Bronchial epithelial cell (primary cell): ENCODE data around the gene STEAP2. TPM values are rescaled to one million over a fixed set of nuclear protein-coding genes. Genes with fewer than 3 reads are reported as not detected.

ENCODE experiments used
- DNase-seq: peaks from one replicate; pipeline ENCODE4 v3.0.0-alpha.2; 2010; ENCODE audit warnings: low read depth
- FAIRE-seq: peaks from 2 replicates; lab custom pipeline; 2011; peaks lifted over from hg19 to GRCh38; lab: Jason Lieb, UNC
- H3K27me3 ChIP-seq: 2 replicates; pipeline ENCODE4 v1.5.1; 2011; ENCODE audit warnings: low read length; ENCODE audit not compliant: control insufficient read depth, insufficient read depth
- H3K36me3 ChIP-seq: 2 replicates; pipeline ENCODE4 v1.5.1; 2011; ENCODE audit warnings: low read length; ENCODE audit not compliant: control insufficient read depth, insufficient read depth
- H3K4me3 ChIP-seq: 2 replicates; pipeline ENCODE4 v1.5.1; 2011; ENCODE audit warnings: mild to moderate bottlenecking, low read depth, low read length, control low read depth
- CTCF ChIP-seq: IDR thresholded peaks from 2 replicates; pipeline ENCODE4 v1.5.1; 2011; ENCODE audit warnings: mild to moderate bottlenecking, moderate library complexity, low read length, control low read depth, inconsistent platforms; ENCODE audit not compliant: insufficient read depth, severe bottlenecking
- total RNA-seq: library from RNA; depleted of rRNA; stranded (reverse); fragments of >200 nt; gene quantifications from 2 replicates; pipeline ENCODE4 v1.2.1, GENCODE V29; 2014

Gene STEAP2
- total RNA-seq, 1 donor from 2014 or later, result 3.9 TPM

- DNase-seq, result no peak
- Histone ChIP-seq H3K4me3 (no peak overlapping the region), H3K27me3 (no peaks in the 10 kb centered on the region), H3K36me3 (no peaks in the 10 kb centered on the region)
- no peak for FAIRE-seq
- TF ChIP-seq CTCF, result no peak
These were observed 41.6 kb upstream of the STEAP2 start for GRCh38 chr7:90169891-90170290.

- no peaks in the 10 kb centered on the region for H3K27me3 ChIP-seq
- TF ChIP-seq CTCF, result no peak
- no peak for FAIRE-seq
- H3K4me3 ChIP-seq, result no peak overlapping the region
- no peaks in the 10 kb centered on the region for H3K36me3 ChIP-seq
- no peak for DNase-seq
These were observed 39.4 kb upstream of the STEAP2 start for GRCh38 chr7:90172121-90172520.

GRCh38 chr7:90172624-90173023, 38.9 kb upstream of the STEAP2 start:
- TF ChIP-seq CTCF, result no peak
- DNase-seq (no peak), FAIRE-seq (no peak)
- no peaks in the 10 kb centered on the region for H3K27me3 ChIP-seq
- H3K36me3 ChIP-seq, result no peaks in the 10 kb centered on the region
- H3K4me3 ChIP-seq, result no peak overlapping the region

GRCh38 chr7:90173127-90173844, 38.3 kb upstream of the STEAP2 start:
- no peak for TF ChIP-seq CTCF
- no peak overlapping the region for H3K4me3 ChIP-seq
- FAIRE-seq, result no peak
- DNase-seq, result no peak
- no peaks in the 10 kb centered on the region for H3K36me3 ChIP-seq
- H3K27me3 ChIP-seq, result no peaks in the 10 kb centered on the region

GRCh38 chr7:90175667-90176066, 35.9 kb upstream of the STEAP2 start:
- FAIRE-seq (no peak), DNase-seq (no peak)
- Histone ChIP-seq H3K27me3 (no peaks in the 10 kb centered on the region), H3K36me3 (no peaks in the 10 kb centered on the region), H3K4me3 (no peak overlapping the region)
- no peak for TF ChIP-seq CTCF

- H3K27me3 ChIP-seq, result no peaks in the 10 kb centered on the region
- TF ChIP-seq CTCF, result no peak
- H3K36me3 ChIP-seq, result no peaks in the 10 kb centered on the region
- DNase-seq, result no peak
- no peak overlapping the region for H3K4me3 ChIP-seq
- no peak for FAIRE-seq
These were observed 35.3 kb upstream of the STEAP2 start for GRCh38 chr7:90176195-90176594.
